ENCODE measurements around the gene HOXA10. TPM values are rescaled to one million over a fixed set of nuclear protein-coding genes. Genes with fewer than 3 reads are reported as not detected.

HOXA10 gene
- polyA plus RNA-seq, 3 donors: 0.09 to 3.2 (median 0.33) TPM

DNA sequence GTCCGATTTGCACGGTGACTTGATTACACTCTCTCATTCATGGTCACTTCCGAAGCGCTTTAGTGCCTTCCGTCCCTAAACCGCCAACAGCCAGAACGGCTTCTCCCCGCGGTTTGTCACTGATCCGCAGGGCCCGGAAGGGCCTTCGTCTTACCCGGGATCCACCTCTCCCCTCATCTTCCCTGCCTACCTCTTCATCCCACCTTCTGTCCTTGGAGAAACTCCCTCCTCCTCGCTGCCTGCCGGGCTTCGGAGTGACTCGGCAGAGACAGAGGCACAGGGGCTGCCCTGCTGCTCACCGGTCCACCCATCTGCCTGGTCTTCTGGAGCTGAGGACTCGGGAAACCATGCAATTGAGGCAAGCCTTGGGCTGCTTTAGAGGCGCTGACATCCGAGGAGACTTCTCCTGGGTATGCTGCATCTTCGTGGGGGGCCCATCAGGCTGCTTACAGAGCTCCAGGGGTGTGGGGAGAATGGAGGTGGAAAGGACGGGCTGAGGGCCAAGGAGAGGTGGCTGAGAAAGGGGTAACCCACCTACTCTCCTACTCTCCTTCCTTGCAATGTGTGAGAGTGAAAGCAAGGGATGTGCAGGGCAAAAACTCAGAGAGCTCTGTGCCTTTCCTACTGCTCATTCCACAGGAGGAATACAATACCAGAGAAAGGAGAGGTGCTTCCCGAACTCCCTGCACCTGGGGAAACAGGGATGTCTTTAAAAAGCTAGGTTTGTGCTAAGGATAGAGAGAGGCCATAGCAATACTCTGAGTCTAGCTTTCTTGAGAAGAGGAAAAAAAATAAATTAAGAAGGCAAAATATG, 11.9 kb upstream of the HOXA10 start:
- DNase-seq: no peak

More for the DNA sequence above, 11.9 kb upstream of the HOXA10 start:
- Mint-ChIP-seq H3K27ac (no peak overlapping the region), H3K4me1 (peaks cover 62% of the 10 kb centered on the region), H3K27me3 (ENCODE audit: low read depth in 3 of 3) (peaks cover 97 to 99% (median 99%) of the 10 kb centered on the region in 3 donors), H3K36me3 (peaks cover 18 to 33% of the 10 kb centered on the region in 2 donors), H3K9me3 (peaks cover 3 to 57% (median 38%) of the 10 kb centered on the region in 7 donors), H3K4me3 (peak overlapping the region; percentile 72 to 93)
- H3K36me3 ChIP-seq (replicated peaks in 1 of 2; ENCODE audit: control insufficient read depth in 1 of 2, insufficient read depth in 2 of 2, low read length in 2 of 2): no peaks in the 10 kb centered on the region
- H3K27ac ChIP-seq (ENCODE audit: low read depth in 1 of 2, low read length in 2 of 2): no peak overlapping the region
- intact Hi-C loops (cut with micrococcal nuclease): loop anchor here (5.0 kb wide), 1 partner anchor 34 kb away; the partner anchor contains the start of gene HOXA3 (in 2 of the 2)
- H3K9me3 ChIP-seq (replicated peaks in 1 of 2; ENCODE audit: control insufficient read depth in 1 of 2, insufficient read depth in 1 of 2, low read length in 2 of 2): peaks cover 11 to 68% of the 10 kb centered on the region in 2 donors
- H3K9ac ChIP-seq (ENCODE audit: insufficient read depth, low read length, poor library complexity, severe bottlenecking): no peak overlapping the region
- peaks cover 90 to 99% of the 10 kb centered on the region in 2 donors for H3K27me3 ChIP-seq (ENCODE audit: control insufficient read depth in 2 of 2, insufficient read depth in 2 of 2, low read length in 2 of 2)
- 2% methylated on average over 19 of the region's 24 CpGs for WGBS (ENCODE audit: insufficient coverage)
- H3K79me2 ChIP-seq (ENCODE audit: insufficient read depth, low read length): no peaks in the 10 kb centered on the region
- peak overlapping the region; percentile 76 for H3K4me2 ChIP-seq (replicated peaks; ENCODE audit: extremely low read depth, low read length, poor library complexity, severe bottlenecking)
- no peak overlapping the region for H2AFZ ChIP-seq (ENCODE audit: insufficient read depth, low read depth, low read length, poor library complexity, severe bottlenecking)
- TF ChIP-seq, protein P1, sequence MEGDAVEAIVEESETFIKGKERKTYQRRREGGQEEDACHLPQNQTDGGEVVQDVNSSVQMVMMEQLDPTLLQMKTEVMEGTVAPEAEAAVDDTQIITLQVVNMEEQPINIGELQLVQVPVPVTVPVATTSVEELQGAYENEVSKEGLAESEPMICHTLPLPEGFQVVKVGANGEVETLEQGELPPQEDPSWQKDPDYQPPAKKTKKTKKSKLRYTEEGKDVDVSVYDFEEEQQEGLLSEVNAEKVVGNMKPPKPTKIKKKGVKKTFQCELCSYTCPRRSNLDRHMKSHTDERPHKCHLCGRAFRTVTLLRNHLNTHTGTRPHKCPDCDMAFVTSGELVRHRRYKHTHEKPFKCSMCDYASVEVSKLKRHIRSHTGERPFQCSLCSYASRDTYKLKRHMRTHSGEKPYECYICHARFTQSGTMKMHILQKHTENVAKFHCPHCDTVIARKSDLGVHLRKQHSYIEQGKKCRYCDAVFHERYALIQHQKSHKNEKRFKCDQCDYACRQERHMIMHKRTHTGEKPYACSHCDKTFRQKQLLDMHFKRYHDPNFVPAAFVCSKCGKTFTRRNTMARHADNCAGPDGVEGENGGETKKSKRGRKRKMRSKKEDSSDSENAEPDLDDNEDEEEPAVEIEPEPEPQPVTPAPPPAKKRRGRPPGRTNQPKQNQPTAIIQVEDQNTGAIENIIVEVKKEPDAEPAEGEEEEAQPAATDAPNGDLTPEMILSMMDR (IDR thresholded peaks at IDR 0.05): no peak
- H3K4me1 ChIP-seq (ENCODE audit: control insufficient read depth in 1 of 2, insufficient read depth in 2 of 2, low read length in 2 of 2): peaks cover 49 to 51% of the 10 kb centered on the region in 2 donors
- H4K20me1 ChIP-seq (ENCODE audit: insufficient read depth, low read length): no peaks in the 10 kb centered on the region
- H3K4me3 ChIP-seq (replicated peaks in 1 of 3; ENCODE audit: low read depth in 2 of 3, low read length in 3 of 3): peak overlapping the region in 1 of 3 experiments; percentile 71

Measured in CD14-positive monocyte (primary cell).